K562 (cell line): Measurements from ENCODE around the gene CREB3L2. TPM values are rescaled to one million over a fixed set of nuclear protein-coding genes. Genes with fewer than 3 reads are reported as not detected.
A peak's percentile ranks its signal among the peaks of the same experiment; 100 is the strongest.

ENCODE experiments used
- ARID4B ChIP-seq: sonication (generic); formaldehyde crosslinking; IDR thresholded peaks from 2 replicates; pipeline ENCODE4 v1.8.0; 2022; ENCODE audit warnings: mild to moderate bottlenecking, missing genetic modification reagents
- CREM ChIP-seq: IDR thresholded peaks from 2 replicates; pipeline ENCODE4 v1.6.1; 2014; ENCODE audit warnings: antibody characterized with exemption, low read depth
- FOSL1 ChIP-seq: fragments of 200-800 bp; sonication (Bioruptor generic); conservative IDR thresholded peaks from 2 replicates; pipeline ENCODE4 v1.6.1; 2016; ENCODE audit warnings: missing genetic modification characterization, missing compliant biosample characterization
- GABPA ChIP-seq: fragments of 200-800 bp; sonication (Bioruptor generic); conservative IDR thresholded peaks from 2 replicates; pipeline ENCODE4 v1.6.1; 2016; ENCODE audit warnings: low read depth, missing genetic modification characterization, missing compliant biosample characterization
- HMBOX1 ChIP-seq: sonication (generic); IDR thresholded peaks from 2 replicates; pipeline ENCODE4 v1.6.1; 2016
- ILK ChIP-seq: fragments of 450-650 bp; IDR thresholded peaks from 2 replicates; pipeline ENCODE4 v1.6.1; 2016; ENCODE audit warnings: missing genetic modification characterization, low read depth, mild to moderate bottlenecking, missing compliant biosample characterization, moderate library complexity, borderline replicate concordance
- KAT8 ChIP-seq: fragments of 450-650 bp; IDR thresholded peaks from 2 replicates; pipeline ENCODE4 v1.6.1; 2016; ENCODE audit warnings: low read depth, mild to moderate bottlenecking
- MED1 ChIP-seq: sonication (generic); formaldehyde crosslinking; IDR thresholded peaks from 2 replicates; pipeline ENCODE4 v1.8.1; 2023; ENCODE audit warnings: missing genetic modification reagents, borderline replicate concordance
- NCOA1 ChIP-seq: fragments of 450-650 bp; IDR thresholded peaks from 2 replicates; pipeline ENCODE4 v1.6.1; 2016; ENCODE audit warnings: low read depth
- NCOR1 ChIP-seq: fragments of 450-650 bp; IDR thresholded peaks from 2 replicates; pipeline ENCODE4 v1.6.1; 2016; ENCODE audit warnings: mild to moderate bottlenecking, moderate library complexity
- NFE2 ChIP-seq: IDR thresholded peaks from 2 replicates; pipeline ENCODE4 v1.6.1; 2014; ENCODE audit warnings: antibody characterized with exemption, low read depth
- POLR2AphosphoS2 ChIP-seq: IDR thresholded peaks from 2 replicates; pipeline ENCODE4 v1.6.1; 2012; ENCODE audit warnings: low read length, improper control_type of control experiment
- POLR2G ChIP-seq: fragments of 200-400 bp; formaldehyde crosslinking; IDR thresholded peaks from 2 replicates; pipeline ENCODE4 v1.6.1; 2017; ENCODE audit warnings: low read depth, mild to moderate bottlenecking, antibody characterized with exemption, low read length, moderate library complexity
- USF1 ChIP-seq: sonication (generic); formaldehyde crosslinking; IDR thresholded peaks from 2 replicates; pipeline ENCODE4 v1.9.0; 2022; ENCODE audit warnings: mild to moderate bottlenecking, missing genetic modification reagents
- ZNF695 ChIP-seq: fragments of 450-650 bp; formaldehyde crosslinking; IDR thresholded peaks from 2 replicates; pipeline ENCODE4 v1.4.0; 2020; ENCODE audit warnings: mild to moderate bottlenecking, moderate library complexity
- polyA plus RNA-seq, 8 experiments: library from polyadenylated mRNA; depleted of rRNA in 4 of 8; stranded (reverse) in 5 of 8; unstranded in 3 of 8; fragments of >200 nt; fragmentation: Nextera tagmentation in 2 of 8; fragmentation: Illumina TruSeq in 1 of 8; extraction: Ambion mirVana in 2 of 8; extraction: Trizol in 1 of 8; gene quantifications; 2 replicates each; pipeline versions ENCODE4 v1.2.1 to v1.2.3, GENCODE V29; 2011 to 2014; ENCODE audit warnings: inconsistent platforms in 1 of 8, missing spikeins in 1 of 8
- total RNA-seq, 7 experiments: library from RNA; depleted of rRNA in 6 of 7; stranded (reverse); fragments of >200 nt in 6 of 7; fragmentation: Illumina TruSeq in 2 of 7; extraction: Trizol in 2 of 7; gene quantifications; 2 replicates each; pipeline versions ENCODE4 v1.2.1 to v1.2.3, GENCODE V29; 2011 to 2021; ENCODE audit warnings: low replicate concordance in 1 of 7

Gene CREB3L2
- total and polyA plus RNA-seq, 9 of the 15 experiments (the other 6 are each of a cell fraction or from before 2014, with no cell fraction given): 7.1 to 45.6 (median 15.8) TPM

GRCh38 chr7:137953665-137954470, 48.0 kb downstream of the CREB3L2 start (continued):
- peak; percentile 53; the same call in 1 of the 2 replicates for TF ChIP-seq ARID4B (CRISPR knock-in tag)
- no peak for TF ChIP-seq ILK
- peak; percentile 54 for TF ChIP-seq HMBOX1
- TF ChIP-seq GABPA (tag): no peak
- TF ChIP-seq POLR2AphosphoS2: no peak
- no peak for TF ChIP-seq POLR2G
- TF ChIP-seq NCOR1: peak; percentile 21; the same call in 1 of the 2 replicates
- no peak for TF ChIP-seq KAT8
- no peak for TF ChIP-seq CREM
- peak; percentile 35 for TF ChIP-seq NFE2
- TF ChIP-seq MED1 (CRISPR knock-in tag): no peak
- peak; percentile 70 for TF ChIP-seq FOSL1 (tag)
- no peak for TF ChIP-seq NCOA1
- no peak for TF ChIP-seq ZNF695 (CRISPR knock-in tag)
- no peak for TF ChIP-seq USF1 (CRISPR knock-in tag)
